ENCODE results near the gene NTMT2.

The NTMT2 gene

GRCh38 chr1:170182442-170182841 lies 36.7 kb downstream of the NTMT2 start:
- Histone ChIP-seq H3K9ac (ENCODE audit: low read length) (no peak overlapping the region), H3K27ac (ENCODE audit: low read depth, low read length) (no peak overlapping the region), H3K27me3 (ENCODE audit: control insufficient read depth, insufficient read depth, low read length) (no peaks in the 10 kb centered on the region), H3K4me3 (ENCODE audit: low read depth, low read length) (no peak overlapping the region), H3K9me3 (ENCODE audit: control insufficient read depth, insufficient read depth, low read depth, low read length) (0 out of 2 replicates have a peak, but pooled peaks cover 2% of the 10 kb centered on the region), H3K36me3 (ENCODE audit: control insufficient read depth, insufficient read depth, low read length) (no peaks in the 10 kb centered on the region), H3K4me1 (ENCODE audit: control insufficient read depth, insufficient read depth, low read length) (no peaks in the 10 kb centered on the region)

GRCh38 chr1:170192546-170192945 lies 46.8 kb downstream of the NTMT2 start:
- Histone ChIP-seq H3K9me3 (ENCODE audit: control insufficient read depth, insufficient read depth, low read depth, low read length) (peaks cover 3% of the 10 kb centered on the region; the same call in 1 of the 2 replicates), H3K27ac (ENCODE audit: low read depth, low read length) (no peak overlapping the region), H3K4me1 (ENCODE audit: control insufficient read depth, insufficient read depth, low read length) (no peaks in the 10 kb centered on the region), H3K36me3 (ENCODE audit: control insufficient read depth, insufficient read depth, low read length) (no peaks in the 10 kb centered on the region), H3K9ac (ENCODE audit: low read length) (no peak overlapping the region), H3K27me3 (ENCODE audit: control insufficient read depth, insufficient read depth, low read length) (no peaks in the 10 kb centered on the region), H3K4me3 (ENCODE audit: low read depth, low read length) (no peak overlapping the region)

DNA sequence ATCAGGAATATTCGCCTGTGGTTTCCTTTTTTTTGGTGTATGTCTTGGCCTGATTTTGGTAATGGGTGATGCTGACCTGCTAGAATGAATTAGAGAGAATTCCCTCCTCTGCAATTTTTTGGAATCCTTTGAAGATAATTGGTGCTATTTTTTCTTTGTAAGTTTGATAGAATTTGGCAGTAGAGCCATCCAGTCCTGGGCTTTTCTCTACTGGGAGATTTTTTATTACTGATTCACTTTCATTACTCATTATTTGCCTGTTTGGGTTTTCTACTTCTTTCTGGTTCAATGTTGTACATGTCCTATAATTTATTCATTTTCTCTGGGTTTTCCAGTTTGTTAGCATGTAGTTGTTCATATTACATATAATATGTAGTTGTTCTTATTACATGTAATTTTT lies 48.7 kb downstream of the NTMT2 start:
- Histone ChIP-seq H3K36me3 (ENCODE audit: control insufficient read depth, insufficient read depth, low read length) (no peaks in the 10 kb centered on the region), H3K9me3 (ENCODE audit: control insufficient read depth, insufficient read depth, low read depth, low read length) (peaks cover 3% of the 10 kb centered on the region; the same call in 1 of the 2 replicates), H3K4me3 (ENCODE audit: low read depth, low read length) (no peak overlapping the region), H3K27me3 (ENCODE audit: control insufficient read depth, insufficient read depth, low read length) (no peaks in the 10 kb centered on the region), H3K27ac (ENCODE audit: low read depth, low read length) (no peak overlapping the region), H3K4me1 (ENCODE audit: control insufficient read depth, insufficient read depth, low read length) (no peaks in the 10 kb centered on the region), H3K9ac (ENCODE audit: low read length) (no peak overlapping the region)

- Histone ChIP-seq H3K9me3 (ENCODE audit: control insufficient read depth, insufficient read depth, low read depth, low read length) (no peaks in the 10 kb centered on the region), H3K36me3 (ENCODE audit: control insufficient read depth, insufficient read depth, low read length) (no peaks in the 10 kb centered on the region), H3K9ac (ENCODE audit: low read length) (no peak overlapping the region), H3K4me1 (ENCODE audit: control insufficient read depth, insufficient read depth, low read length) (no peaks in the 10 kb centered on the region), H3K4me3 (ENCODE audit: low read depth, low read length) (no peak overlapping the region), H3K27me3 (ENCODE audit: control insufficient read depth, insufficient read depth, low read length) (no peaks in the 10 kb centered on the region), H3K27ac (ENCODE audit: low read depth, low read length) (no peak overlapping the region)
These were observed 50.9 kb downstream of the NTMT2 start for GRCh38 chr1:170196490-170197236.

DNA sequence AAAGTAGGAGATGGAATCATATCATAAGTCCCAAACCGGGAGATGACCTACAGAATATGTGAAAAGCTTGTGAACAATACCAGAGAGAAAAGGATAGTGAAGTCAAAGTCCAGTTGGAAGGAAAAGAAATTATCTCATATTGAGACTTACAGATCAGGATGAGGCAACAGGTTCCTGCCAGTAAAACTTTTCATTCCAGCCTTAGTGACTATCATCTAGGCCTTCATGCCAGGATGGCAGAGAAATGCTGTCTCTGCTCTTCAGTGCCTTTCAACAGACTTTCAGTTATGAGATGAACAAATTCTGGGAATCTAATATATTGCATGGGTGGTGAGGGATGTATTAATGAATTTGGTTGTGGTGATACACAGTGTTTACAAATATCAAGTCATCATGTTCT lies 52.3 kb downstream of the NTMT2 start:
- H3K27me3 ChIP-seq (ENCODE audit: control insufficient read depth, insufficient read depth, low read length) = no peaks in the 10 kb centered on the region
- H3K9ac ChIP-seq (ENCODE audit: low read length) = no peak overlapping the region
- no peak overlapping the region for H3K27ac ChIP-seq (ENCODE audit: low read depth, low read length)
- H3K36me3 ChIP-seq (ENCODE audit: control insufficient read depth, insufficient read depth, low read length) = no peaks in the 10 kb centered on the region
- H3K4me1 ChIP-seq (ENCODE audit: control insufficient read depth, insufficient read depth, low read length) = no peaks in the 10 kb centered on the region
- no peaks in the 10 kb centered on the region for H3K9me3 ChIP-seq (ENCODE audit: control insufficient read depth, insufficient read depth, low read depth, low read length)
- no peak overlapping the region for H3K4me3 ChIP-seq (ENCODE audit: low read depth, low read length)

DNA sequence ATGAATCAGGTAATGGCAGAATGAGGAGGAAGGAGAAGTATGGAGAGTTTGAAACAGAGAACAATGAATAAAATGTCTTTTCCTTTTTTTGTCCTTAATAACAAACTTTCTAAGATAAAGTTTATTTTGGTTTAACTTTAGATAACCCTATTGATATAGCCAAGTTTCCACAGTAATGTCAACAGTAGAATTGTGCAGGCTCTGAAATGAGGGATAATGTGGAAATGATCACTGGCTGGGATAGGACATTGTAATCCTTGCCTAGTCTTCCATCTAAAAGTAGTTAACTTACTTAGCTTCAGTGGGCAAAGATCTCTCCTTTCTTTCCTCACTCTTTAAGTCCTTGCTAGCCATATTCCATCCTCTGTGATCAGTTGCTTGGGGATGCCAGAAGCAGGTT lies 52.8 kb downstream of the NTMT2 start:
- no peak overlapping the region for H3K9ac ChIP-seq (ENCODE audit: low read length)
- H3K27me3 ChIP-seq (ENCODE audit: control insufficient read depth, insufficient read depth, low read length) = no peaks in the 10 kb centered on the region
- no peaks in the 10 kb centered on the region for H3K36me3 ChIP-seq (ENCODE audit: control insufficient read depth, insufficient read depth, low read length)
- no peak overlapping the region for H3K4me3 ChIP-seq (ENCODE audit: low read depth, low read length)
- H3K9me3 ChIP-seq (ENCODE audit: control insufficient read depth, insufficient read depth, low read depth, low read length) = no peaks in the 10 kb centered on the region
- no peaks in the 10 kb centered on the region for H3K4me1 ChIP-seq (ENCODE audit: control insufficient read depth, insufficient read depth, low read length)
- no peak overlapping the region for H3K27ac ChIP-seq (ENCODE audit: low read depth, low read length)

- Histone ChIP-seq H3K4me3 (ENCODE audit: low read depth, low read length) (no peak overlapping the region), H3K9ac (ENCODE audit: low read length) (no peak overlapping the region), H3K4me1 (ENCODE audit: control insufficient read depth, insufficient read depth, low read length) (peaks cover 9% of the 10 kb centered on the region; the same call in 1 of the 2 replicates), H3K27ac (ENCODE audit: low read depth, low read length) (no peak overlapping the region), H3K36me3 (ENCODE audit: control insufficient read depth, insufficient read depth, low read length) (no peaks in the 10 kb centered on the region), H3K27me3 (ENCODE audit: control insufficient read depth, insufficient read depth, low read length) (no peaks in the 10 kb centered on the region), H3K9me3 (ENCODE audit: control insufficient read depth, insufficient read depth, low read depth, low read length) (no peaks in the 10 kb centered on the region)
These were observed 54.4 kb downstream of the NTMT2 start for GRCh38 chr1:170200161-170200560.

DNA sequence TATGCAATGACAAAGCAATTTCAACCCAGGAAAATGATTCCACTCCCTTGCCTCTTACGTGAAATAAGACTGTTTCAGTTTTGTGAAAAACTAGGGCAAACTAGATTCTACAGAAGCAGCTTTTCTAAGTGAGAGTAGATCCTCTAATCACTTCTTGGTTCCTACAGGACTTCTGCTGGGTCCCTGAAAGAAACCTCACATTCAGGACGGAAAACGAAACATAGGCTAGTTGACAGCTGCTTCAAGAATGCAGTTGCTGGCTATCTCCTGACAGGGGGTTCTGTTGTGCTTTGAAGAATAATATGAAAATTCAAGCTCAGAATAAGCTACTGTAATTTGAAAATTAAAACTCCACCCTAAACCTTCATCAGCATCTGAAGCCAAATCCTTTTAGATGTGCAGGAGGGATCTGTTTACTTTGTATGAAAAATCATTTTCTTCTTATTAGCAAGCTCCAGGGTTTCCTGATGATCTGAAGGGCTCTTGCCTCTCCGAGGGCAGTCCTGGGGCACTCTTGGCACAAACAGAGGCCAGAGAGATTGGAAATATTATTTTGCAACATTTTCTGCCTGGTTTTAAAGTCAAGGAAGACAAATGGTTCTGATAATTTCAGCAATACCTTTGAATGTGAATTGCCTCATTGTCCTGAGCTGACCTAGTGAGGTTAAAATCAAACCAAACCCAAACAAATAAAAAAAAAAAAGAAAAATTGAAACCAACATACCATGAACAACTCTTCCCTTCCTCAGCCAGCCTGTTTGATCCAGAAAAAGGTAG lies 55.0 kb downstream of the NTMT2 start:
- Histone ChIP-seq H3K9ac (ENCODE audit: low read length) (no peak overlapping the region), H3K4me3 (ENCODE audit: low read depth, low read length) (no peak overlapping the region), H3K27me3 (ENCODE audit: control insufficient read depth, insufficient read depth, low read length) (no peaks in the 10 kb centered on the region), H3K4me1 (ENCODE audit: control insufficient read depth, insufficient read depth, low read length) (peaks cover 9% of the 10 kb centered on the region; the same call in 1 of the 2 replicates), H3K9me3 (ENCODE audit: control insufficient read depth, insufficient read depth, low read depth, low read length) (no peaks in the 10 kb centered on the region), H3K36me3 (ENCODE audit: control insufficient read depth, insufficient read depth, low read length) (no peaks in the 10 kb centered on the region), H3K27ac (ENCODE audit: low read depth, low read length) (no peak overlapping the region)

DNA sequence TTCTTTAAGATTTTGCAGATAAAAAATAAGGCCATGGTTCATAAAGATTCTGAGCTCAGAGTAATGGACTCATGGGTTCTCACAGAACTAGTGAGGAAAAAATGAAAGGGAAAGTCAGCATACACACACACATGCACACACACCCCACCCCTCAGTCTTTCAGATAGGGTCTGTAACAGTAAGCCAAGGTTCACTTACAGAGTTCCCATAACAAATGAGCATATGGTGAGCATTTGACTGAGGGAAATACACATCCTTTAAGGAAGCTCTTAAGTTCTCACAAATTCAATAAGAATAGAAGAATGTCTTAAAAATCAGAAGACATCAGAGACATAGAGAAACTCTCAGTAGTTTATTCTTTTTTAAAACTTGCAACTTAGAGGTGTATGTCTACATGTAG lies 57.9 kb downstream of the NTMT2 start:
- H3K36me3 ChIP-seq (ENCODE audit: control insufficient read depth, insufficient read depth, low read length) = no peaks in the 10 kb centered on the region
- H3K27me3 ChIP-seq (ENCODE audit: control insufficient read depth, insufficient read depth, low read length) = no peaks in the 10 kb centered on the region
- peaks cover 22% of the 10 kb centered on the region for H3K9me3 ChIP-seq (ENCODE audit: control insufficient read depth, insufficient read depth, low read depth, low read length)
- H3K9ac ChIP-seq (ENCODE audit: low read length) = no peak overlapping the region
- no peak overlapping the region for H3K4me3 ChIP-seq (ENCODE audit: low read depth, low read length)
- no peak overlapping the region for H3K27ac ChIP-seq (ENCODE audit: low read depth, low read length)
- peaks cover 9% of the 10 kb centered on the region; the same call in 1 of the 2 replicates for H3K4me1 ChIP-seq (ENCODE audit: control insufficient read depth, insufficient read depth, low read length)

DNA sequence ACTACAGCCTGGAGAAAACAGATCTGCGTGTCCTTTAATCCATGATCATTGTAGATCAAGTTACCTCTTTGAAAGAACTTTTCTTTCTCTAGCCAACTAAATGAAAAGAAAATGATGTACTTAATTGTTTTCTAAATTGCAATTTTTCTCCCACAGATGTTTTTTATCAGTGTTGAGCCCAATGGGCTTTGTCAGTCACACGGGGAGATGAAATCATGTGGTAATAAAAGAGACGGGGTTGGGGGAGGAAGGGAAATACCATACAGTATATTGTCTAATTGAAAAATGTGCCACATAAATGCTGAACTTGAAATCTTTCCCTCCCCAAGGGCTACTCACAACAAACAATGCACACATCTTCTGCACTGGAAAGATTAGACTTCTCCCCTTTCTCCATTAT lies 58.4 kb downstream of the NTMT2 start:
- no peak overlapping the region for H3K4me3 ChIP-seq (ENCODE audit: low read depth, low read length)
- H3K4me1 ChIP-seq (ENCODE audit: control insufficient read depth, insufficient read depth, low read length) = peaks cover 9% of the 10 kb centered on the region; the same call in 1 of the 2 replicates

DNA sequence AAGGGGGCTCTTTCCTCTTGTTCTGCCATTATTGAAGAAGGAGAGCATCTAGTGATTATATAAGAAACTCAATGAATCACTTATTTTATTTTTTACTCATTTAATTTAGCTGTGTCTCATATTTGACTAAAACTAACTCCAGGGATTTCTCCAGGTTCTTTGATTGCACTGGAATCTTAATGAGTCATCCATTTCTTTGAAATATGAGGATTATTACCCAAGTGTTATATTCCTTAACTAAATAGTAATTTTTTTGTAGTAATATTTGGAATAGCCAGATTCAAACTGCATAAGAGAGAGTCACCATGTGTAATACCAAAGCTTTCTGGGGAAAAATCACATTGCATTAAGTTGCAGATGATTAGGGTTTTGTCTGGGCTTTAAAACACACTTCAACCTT lies 59.5 kb downstream of the NTMT2 start:
- H3K27ac ChIP-seq (ENCODE audit: low read depth, low read length) = no peak overlapping the region
- H3K4me1 ChIP-seq (ENCODE audit: control insufficient read depth, insufficient read depth, low read length) = peaks cover 9% of the 10 kb centered on the region; the same call in 1 of the 2 replicates
- H3K36me3 ChIP-seq (ENCODE audit: control insufficient read depth, insufficient read depth, low read length) = no peaks in the 10 kb centered on the region
- no peak overlapping the region for H3K9ac ChIP-seq (ENCODE audit: low read length)
- no peak overlapping the region for H3K4me3 ChIP-seq (ENCODE audit: low read depth, low read length)
- no peaks in the 10 kb centered on the region for H3K27me3 ChIP-seq (ENCODE audit: control insufficient read depth, insufficient read depth, low read length)
- peaks cover 22% of the 10 kb centered on the region for H3K9me3 ChIP-seq (ENCODE audit: control insufficient read depth, insufficient read depth, low read depth, low read length)

More for the DNA sequence above, 58.4 kb downstream of the NTMT2 start:
- Histone ChIP-seq H3K36me3 (ENCODE audit: control insufficient read depth, insufficient read depth, low read length) (no peaks in the 10 kb centered on the region), H3K9ac (ENCODE audit: low read length) (no peak overlapping the region), H3K9me3 (ENCODE audit: control insufficient read depth, insufficient read depth, low read depth, low read length) (peaks cover 22% of the 10 kb centered on the region), H3K27ac (ENCODE audit: low read depth, low read length) (no peak overlapping the region), H3K27me3 (ENCODE audit: control insufficient read depth, insufficient read depth, low read length) (no peaks in the 10 kb centered on the region)

Data from HUES6 (cell line).